GM21717 (cell line): Measurements from ENCODE around the gene WFDC1.
"Not testable (repeated sequence)": the region's sequence is repeated elsewhere in the genome, so short reads cannot be mapped to it uniquely, and the experiment has no call there.

ENCODE experiments used
- ATAC-seq: cut with Tn5 transposase; IDR thresholded peaks from one replicate; pipeline ENCODE4 v1.9.1; 2021; ENCODE audit warnings: mild to moderate bottlenecking, moderate library complexity; ENCODE audit not compliant: unreplicated experiment

WFDC1 gene

DNA sequence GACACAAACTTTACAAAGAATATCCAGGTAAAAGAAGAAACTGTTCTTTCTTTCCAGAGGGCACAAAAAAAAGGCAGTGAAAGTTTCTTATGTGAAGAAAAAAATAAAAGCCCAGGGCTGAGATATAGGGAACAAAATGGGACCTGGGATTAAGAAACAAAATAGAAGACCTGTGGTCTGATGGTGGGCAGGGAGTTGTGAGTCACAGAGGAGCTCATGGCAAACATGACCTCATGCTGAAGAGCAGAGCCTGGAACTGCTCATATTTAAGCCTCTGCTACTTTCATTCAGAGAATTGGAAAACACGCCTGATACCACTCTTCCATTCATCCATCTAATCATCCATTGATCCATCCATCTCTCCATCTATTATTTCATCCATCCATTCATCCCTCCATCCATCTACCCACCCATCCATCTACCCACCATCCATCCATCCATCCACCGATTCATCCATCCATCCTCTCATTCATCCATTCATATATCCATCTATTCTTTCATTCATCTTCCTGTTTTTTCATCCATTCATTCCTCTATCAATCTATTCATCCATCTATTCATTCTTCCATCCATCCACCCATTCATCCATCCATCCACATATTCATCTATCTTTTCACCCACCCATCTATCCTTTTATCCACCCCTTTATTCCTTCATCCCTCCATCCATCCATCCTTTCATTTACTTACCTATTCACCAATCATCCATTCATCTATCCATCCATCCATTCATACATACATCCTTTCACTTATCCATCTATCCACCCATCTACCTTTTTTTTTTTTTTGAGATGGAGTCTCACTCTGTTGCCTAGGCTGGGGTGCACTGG is 30.0 kb downstream of the WFDC1 start:
- ATAC-seq, result no peak

DNA sequence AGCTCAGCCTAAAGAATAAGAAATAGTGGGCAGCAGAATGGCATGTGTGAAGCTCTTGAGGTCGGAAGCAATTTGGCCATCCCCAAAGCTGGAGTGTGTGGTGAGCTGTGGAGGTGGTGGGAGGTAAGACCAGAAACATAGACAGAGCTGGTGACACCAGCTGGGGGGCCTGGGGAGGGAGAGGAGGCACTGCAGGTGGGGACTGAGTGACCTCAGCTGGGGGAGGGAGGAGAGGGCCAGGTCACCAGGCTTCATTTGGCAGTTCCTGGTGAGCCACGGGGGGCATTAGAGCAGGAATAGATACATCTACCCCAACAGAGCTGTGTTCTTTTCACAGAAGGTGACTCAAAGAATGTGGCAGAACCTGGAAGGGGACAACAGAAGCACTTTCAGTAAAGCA is 31.9 kb downstream of the WFDC1 start:
- no peak for ATAC-seq

DNA sequence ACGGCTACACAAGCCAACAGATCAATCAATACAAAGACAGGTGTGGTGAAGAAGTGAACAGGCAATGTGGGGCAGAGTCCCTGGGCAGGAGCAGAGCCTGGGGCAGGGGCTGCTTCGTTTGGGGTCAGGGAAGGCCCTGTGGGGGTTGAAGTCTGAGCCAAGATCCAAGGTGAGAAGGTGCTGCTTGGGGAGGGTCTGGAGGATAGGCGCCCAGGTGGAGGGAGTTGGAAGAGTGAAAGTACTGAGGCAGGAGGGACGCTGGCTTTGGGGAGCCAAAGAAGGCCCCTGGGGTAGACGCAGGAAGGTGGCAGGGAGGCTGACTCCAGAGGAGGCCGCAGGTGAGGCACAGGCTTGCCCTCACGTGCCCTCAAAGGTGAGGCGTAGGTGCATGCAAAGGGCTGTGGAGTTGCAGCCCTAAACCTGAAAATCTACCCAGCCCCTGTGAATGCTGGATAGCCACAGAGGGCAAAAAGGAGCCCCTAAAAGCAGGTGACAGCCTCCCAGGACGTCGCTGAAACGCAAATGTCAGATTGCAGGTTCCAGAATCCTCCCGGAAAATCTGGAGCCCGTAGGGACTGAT is 33.3 kb downstream of the WFDC1 start:
- ATAC-seq, result no peak

DNA sequence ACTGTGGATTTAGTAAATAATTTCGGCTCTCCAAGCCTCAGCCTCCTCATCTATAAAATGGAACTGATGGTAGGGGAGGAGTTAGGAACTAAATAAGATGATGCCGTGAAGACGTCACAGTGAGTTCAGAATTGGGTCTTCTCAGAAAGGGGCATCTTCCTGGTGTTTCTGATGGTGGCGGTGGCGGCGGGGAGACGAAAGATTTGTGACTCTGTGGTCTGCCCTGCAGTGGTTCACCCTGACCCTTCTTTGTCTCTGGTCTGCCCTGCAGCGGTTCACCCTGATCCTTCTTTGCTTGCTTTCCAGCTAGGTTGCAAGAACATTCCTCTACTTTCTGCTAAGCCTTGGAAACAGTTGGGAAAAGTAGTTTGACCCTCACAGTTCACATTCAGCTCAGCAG is 34.3 kb downstream of the WFDC1 start:
- ATAC-seq, result no peak

DNA sequence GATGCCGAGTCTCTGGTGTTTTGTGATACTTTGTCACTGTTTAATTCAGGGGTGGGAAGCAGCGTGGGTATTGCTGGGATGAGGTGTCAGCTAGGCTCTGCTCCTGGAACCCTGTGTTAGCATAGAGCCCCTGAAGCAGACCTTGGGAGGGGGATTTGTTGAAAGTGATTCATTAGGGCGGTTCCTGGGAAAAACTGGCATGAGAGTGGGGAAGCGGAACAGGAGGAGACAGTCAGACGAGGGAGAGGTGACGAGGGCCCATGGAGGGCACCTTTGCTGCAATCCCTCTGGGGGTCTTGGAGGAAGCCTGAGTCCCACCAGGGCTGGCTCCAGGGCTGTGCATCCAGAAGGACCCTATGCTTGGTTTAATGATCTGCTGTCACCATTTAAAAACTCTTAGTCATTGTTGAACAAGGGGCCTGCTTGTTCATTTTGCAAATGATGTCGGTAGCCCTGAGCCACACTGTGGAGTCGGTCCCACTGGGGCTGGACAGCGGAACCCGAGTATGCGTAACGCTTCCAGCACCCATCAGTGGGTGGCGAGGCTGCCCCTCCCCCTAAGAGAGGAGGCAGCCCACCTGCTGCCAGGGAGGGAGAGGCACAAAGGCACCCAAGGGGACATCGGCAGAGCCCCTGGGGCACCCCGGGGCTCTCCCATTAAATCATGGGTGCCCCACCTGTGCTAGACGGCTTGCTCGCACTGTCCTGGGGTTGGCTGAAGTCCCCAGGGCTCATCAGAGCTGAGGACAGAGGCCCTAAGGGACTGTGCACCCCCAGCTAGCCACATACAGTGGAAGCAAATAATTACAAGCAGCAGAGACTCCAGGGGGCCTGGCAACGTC is 35.4 kb downstream of the WFDC1 start:
- no peak for ATAC-seq

DNA sequence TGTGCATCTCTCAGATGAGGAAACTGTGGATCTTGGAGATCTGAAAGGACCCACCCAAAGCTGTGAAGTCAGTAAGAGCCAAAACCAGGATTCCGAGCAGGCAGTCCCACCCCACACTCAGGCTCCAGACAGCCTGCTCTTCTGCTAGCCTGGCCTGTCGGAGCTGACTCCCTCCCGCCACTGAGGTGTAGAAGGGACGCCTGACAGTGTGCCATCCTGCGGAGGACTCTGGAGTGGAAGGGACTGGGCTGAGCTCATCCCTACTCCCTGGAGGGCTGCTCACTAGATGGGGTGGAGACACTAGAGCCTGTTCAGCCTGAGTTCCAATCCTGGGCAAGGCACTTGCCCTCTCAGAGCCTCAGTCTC is 36.0 kb downstream of the WFDC1 start:
- ATAC-seq, result no peak

DNA sequence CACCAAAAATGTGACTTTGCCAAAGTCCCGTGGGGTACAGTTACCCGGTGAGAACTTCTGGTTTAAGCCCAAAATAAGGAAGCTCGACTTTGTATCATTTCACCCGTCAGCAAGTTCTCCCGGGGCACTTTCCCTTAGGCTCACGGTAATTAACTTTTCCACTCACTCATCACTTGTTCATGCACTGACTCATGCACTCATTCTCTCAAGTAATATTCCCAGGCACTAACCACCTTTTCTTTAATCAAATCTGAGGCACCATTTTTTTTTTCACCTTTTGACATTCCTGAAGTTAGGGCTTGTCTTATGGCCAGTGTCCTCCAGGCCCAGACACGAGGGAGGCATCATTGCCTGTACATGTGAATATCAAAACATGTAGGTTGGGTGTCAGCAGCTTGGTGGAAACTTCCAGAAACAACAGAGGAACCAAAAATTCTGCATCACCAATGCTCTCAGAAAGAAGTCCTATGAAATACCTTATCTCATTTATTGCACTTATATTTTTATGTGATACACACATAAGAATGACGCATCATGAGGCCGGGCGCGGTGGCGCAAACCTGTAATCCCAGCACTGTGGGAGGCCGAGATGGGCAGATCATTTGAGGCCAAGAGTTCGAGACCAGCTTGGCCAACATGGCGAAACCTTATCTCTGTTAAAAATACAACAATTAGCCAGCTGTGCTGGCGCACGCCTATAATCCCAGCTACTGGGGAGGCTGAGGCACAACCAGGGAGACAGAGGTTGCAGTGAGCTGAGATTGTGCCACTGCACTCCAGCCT is 37.5 kb downstream of the WFDC1 start:
- no peak for ATAC-seq

DNA sequence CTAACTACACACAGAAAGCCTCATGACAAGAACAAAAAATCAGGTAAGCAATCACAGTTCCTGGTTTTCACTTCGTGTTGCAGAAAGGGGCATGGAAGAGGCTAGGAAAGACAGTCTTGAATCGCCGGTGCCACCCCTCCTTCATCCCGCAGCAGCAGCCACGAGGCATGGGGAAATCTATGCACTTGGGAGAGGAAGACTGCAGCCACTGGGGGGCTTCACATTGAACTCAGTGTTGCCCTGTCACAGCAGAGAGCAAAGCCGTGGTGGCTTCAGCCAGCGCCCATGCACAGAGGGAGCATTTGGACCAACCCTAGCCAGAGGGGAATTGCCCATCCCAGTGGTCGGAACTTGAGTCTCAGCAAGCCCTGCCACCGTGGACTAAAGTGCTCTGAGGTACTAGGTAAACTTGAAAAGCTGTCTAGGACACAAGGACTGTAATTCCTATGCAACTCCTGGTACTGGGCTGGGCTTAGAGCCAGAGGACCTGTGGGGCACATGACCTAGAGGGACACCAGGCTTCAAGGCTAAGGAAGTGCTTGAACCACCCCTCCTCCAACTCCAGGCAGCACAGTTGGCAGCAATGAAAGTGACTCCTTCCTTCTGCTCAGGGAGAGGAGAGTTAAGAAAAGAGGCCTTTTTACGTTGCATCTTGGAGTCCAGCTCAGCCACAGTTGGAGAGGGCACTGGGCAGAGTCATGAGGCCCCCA is 38.5 kb downstream of the WFDC1 start:
- no peak for ATAC-seq

DNA sequence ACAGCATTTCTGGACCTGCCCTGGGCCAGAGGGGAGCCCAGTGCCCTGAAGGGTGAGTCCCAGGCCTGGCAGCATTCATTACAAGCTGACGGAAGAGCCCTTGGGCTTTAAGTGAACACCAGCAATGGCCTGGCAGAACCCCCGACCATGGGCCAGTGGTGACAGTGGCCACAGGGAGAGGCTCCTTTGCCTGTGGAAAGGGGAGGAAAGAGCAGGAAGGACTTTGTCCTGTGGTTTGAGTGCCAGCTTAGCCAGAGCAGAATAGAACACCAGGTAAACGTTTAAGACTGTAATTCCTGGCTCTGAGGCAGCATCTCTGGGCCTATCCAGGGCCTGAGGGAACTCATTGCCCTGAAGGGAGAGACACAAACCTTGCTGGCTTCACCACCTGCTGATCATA is 39.4 kb downstream of the WFDC1 start:
- no peak for ATAC-seq

DNA sequence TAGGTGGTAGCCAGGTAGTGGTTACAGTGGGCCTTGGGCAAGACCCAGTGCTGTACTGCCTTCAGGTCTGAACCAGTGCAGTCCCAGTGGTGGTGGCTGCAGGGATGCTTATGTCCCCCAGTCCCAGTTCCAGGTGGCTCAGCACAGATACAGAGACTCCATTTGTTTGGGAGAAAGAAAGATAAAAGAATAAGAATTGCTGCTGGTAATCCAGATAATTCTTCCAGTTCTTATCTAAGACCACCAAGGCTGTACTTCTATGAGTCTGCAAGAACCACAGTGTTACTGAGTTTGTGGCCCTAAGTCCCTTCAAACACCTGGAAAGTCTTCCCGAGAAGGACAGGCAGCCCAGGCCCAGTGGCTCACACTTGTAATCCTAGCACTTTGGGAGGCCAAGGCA is 39.8 kb downstream of the WFDC1 start:
- no peak for ATAC-seq

DNA sequence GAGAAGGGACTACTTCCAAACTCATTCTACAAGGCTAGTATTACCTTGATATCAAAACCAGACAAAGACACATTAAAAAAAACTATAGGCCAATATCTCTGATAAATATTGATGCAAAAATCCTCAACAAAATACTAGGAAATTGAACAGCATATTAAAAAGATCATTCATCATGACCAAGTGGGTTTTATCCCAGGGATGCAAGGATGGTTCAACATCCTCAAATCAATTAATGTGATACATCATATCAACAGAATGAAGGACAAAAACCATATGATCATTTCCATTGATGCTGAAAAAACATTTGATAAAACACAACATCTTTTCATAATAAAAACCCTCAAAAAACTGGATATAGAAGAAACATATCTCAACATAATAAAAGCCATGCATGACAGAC is 42.6 kb downstream of the WFDC1 start:
- ATAC-seq, result not testable (repeated sequence)

DNA sequence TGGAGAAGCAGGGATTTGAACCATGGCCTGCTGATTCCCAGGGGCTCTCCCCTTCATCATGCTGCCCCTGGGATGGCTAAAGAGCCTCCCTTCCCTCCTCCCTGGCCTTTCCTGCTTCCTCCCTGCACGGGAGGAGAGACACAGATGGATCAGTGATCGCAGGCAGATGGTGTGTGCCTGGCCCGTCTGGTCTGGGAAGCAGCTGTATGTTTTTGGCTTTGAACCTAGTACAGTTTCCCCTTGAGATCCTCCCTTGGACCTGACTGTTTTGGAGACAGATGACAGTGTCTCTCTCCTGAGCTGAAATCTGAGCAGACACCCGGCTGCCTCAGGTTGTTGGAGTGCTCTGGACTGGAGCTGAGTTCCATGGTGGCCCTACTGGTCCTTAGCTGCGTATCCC is 44.6 kb downstream of the WFDC1 start:
- ATAC-seq, result no peak

DNA sequence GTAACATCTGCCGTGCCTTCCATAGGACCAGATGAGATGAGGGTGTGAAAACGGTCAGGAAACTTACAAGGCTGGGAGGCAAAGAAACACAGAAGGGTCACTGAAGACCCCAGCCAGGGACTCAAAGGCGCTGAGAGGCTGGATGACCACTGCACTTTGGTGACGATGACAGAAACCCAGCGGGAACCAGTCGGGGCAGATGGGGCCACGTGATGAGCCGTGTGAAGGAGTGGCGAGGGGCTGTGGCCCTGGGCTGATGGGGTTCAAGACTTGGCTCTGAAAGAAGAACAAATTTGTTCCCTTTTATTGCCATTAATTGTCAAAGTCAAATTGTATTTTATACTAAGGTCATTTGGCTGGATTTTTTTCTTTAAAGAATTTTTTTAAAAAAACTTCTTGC is 45.1 kb downstream of the WFDC1 start:
- ATAC-seq, result no peak

DNA sequence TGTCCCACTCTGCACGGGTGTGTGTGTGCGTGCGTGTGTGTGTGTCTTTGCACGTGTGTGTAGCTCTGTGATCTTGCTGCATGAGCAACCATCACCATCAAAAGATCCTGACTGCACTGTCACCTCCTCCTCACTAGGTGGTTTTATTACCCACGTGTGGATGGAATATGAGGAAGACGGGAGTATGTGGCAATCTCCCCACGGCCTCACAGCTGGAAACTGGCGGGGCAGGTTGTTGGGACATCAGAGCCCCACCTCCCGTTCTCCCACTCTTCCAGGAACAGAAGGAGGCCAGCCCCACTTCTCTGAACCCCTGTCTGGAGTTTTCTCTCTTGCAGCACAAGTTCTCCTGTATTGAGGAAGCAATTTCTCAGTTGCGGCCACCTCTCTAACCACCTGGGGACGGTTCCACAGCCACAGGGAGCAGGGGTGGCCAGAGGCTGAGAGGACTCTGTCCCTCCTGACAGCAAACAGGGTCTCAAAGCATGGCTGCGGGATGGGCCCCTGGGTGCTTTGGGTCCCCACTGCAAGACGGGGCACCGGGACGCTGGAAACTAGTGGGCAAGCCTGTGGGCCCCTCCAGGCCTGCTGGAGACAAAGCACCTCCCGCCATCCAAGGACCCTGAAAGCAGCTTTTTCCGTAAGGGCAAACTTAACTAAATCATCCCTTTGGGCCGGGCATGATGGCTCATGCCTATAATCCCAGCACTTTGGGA is 45.8 kb downstream of the WFDC1 start:
- ATAC-seq, result no peak

DNA sequence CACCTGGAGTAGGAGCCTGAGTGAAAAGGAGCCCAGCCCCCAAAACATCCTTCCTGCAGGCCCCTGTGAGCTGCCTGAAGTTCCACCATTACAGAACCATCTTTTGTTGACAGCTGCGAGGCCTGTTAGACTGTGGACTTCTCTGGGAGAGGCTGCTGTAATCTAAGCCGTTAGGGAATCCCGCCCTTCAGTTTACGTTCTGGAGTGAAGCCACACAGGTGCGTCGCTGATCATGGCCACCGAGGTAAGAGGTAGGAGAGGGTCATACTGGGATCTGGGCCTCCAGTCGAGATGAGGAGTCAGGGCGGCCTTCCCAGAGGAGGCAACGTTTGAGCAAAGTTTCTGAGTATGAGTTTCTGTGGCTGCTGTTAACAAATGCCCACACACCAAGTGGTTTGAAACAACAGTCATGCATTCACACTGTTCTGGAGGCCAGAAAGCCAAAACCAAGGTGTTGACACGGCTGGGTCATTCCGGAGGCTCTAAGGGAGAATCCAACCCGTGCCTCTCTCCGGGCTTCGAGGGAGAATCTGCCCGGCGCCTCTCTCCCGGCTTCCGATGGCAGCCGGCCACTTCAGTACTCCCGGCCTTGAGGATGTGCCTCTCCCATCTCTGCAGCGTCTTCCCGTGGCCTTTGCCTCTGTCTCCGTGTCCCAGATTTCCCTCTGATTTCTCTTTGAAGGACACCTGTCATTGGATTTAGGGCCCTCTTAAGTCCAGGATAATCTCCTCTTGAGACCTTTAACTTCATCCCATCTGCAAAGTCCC is 47.0 kb downstream of the WFDC1 start:
- no peak for ATAC-seq

DNA sequence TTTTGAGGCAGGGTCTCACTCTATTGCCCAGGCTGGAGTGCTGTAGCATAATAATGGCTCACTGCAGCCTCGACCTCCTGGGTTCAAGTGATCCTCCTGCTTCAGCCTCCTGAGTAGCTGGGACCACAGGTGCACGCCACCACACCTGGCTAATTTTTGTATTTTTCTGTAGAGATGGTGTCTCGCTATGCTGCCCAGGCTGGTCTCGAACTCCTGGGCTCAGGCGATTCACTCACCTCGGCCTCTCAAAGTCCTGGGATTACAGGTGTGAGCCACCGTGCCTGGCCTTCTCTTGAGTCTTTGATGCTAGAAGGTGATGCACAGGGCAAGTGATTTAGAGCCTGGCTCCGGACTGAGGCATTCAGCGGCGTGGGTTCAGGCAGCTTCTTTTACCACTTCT is 49.1 kb downstream of the WFDC1 start:
- ATAC-seq, result not testable (repeated sequence)

DNA sequence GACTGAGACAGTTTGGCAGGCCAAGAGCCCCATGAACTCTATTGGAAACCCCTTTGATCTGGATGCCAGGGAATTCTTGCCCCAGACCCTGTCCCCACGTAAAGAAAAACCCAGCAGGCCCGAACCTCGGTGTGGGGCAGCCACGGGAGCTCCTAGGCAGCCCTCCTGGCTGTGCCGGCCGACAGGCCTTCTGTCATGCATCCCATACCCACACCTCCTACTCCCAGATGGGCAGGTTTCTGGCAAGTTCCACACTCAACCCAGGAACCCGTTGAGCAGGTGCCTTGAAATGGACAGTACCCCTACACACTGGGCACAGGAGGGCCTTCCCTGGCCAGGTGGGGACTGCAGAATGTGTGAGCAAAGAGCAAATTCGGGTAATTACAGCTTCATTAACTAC is 50.1 kb downstream of the WFDC1 start:
- ATAC-seq, result no peak

DNA sequence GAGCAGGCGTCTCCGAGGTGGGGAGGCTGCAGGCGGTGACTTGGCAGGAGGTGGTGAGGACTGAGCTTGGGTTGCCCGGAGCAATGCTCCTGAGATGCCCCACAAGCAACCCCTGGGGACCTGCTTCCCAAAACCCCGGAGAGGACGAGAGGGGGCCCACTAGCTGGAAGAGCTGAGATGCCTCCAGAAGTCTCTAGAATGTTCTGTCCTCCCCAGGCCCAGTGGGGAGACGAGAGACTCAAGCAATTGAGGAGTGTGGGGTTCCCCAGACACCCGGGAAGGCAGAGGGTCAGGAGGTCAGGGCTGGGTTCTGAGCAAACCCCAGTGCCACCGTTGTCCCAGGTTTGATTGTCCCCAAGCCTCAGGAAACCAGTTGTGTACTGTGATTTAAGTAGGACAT is 52.5 kb downstream of the WFDC1 start:
- ATAC-seq, result no peak

DNA sequence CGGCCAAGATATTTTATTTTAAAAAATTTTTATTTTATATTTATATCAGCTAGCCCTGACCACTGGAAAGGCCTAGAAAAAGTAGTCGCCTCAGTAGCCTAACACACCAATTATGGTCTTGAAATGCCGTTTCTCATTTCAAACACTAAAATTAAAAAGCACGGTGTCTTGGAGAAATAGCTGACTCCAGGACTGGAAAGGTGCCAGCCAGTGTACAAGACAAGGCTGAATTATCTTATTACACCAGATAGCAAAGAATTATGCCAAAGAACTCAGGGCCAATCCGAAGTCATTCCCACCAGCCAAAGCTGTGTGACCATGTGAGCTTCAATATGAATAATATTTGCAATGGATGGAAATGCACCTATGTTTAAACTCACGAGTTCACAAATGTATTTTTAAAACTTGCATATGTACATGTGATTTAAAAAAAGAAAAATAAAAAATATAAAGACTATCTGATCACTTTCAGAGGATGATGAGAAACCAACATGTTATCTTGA is 53.8 kb downstream of the WFDC1 start:
- no peak for ATAC-seq
